Adrenal gland (tissue), 12 donors: ENCODE measurements around the gene ANO5. TPM values are rescaled to one million over a fixed set of nuclear protein-coding genes. Genes with fewer than 3 reads are reported as not detected.

Source experiments
- DNase-seq, 7 donors: peaks; one replicate each; pipeline ENCODE4 v3.0.0-alpha.2; 2019 to 2020
- H3K27ac ChIP-seq, 5 donors: fragments of 200-600 bp; sonication (generic) in 4 of 5; 1 replicate in 3 of 5; 2 replicates in 2 of 5; pipeline versions ENCODE4 v1.5.1 to v1.8.0; 2016 to 2020; ENCODE audit warnings: mild to moderate bottlenecking in 1 of 5
- H3K27me3 ChIP-seq: fragments of 200-600 bp; 2 replicates; pipeline ENCODE4 v1.8.0; 2021
- H3K36me3 ChIP-seq, 2 donors: fragments of 200-600 bp; replicated peaks in 1 of 2; 1 replicate in 1 of 2; 2 replicates in 1 of 2; pipeline versions ENCODE4 v1.5.1 to v1.8.0; 2018 to 2022
- H3K4me1 ChIP-seq, 2 donors: fragments of 200-600 bp; replicated peaks in 1 of 2; 1 replicate in 1 of 2; 2 replicates in 1 of 2; pipeline versions ENCODE4 v1.5.1 to v1.8.0; 2018 to 2021
- H3K4me3 ChIP-seq, 4 donors: fragments of 200-600 bp; sonication (generic) in 3 of 4; one replicate each; pipeline ENCODE4 v1.5.1; 2016 to 2018
- H3K9me3 ChIP-seq, 3 donors: fragments of 200-600 bp; sonication (generic) in 1 of 3; replicated peaks in 1 of 3; 1 replicate in 2 of 3; 2 replicates in 1 of 3; pipeline versions ENCODE4 v1.5.1 to v1.8.0; 2016 to 2021
- POLR2A ChIP-seq, 2 donors: fragments of 450-650 bp; IDR thresholded peaks; one replicate each; pipeline ENCODE4 v1.6.1; 2017; ENCODE audit warnings: antibody characterized with exemption in 2 of 2, mild to moderate bottlenecking in 2 of 2, moderate library complexity in 1 of 2
- WGBS, 4 donors: extraction: QIAGEN DNeasy Blood & Tissue Kit in 2 of 4; methylation state at CpG; one replicate each; pipeline versions ENCODE4 v1.1.5 to v1.1.7; 2013 to 2017; 5-methylcytosine and 5-hydroxymethylcytosine counted together
- intact Hi-C, 2 donors: fragments of 100-400 bp; cut with DNase I; formaldehyde crosslinking; loops; one replicate each; pipeline versions ENCODE4 v1.14.1 to v1.15.0; 2022 to 2023
- polyA plus RNA-seq, 3 donors: library from polyadenylated mRNA; stranded (reverse); fragments of 200-250 nt in 2 of 3; fragments of 350-450 nt in 1 of 3; fragmentation: Illumina TruSeq in 1 of 3; extraction: RNeasy Lipid Tissue Mini Kit (QIAGEN cat#74804) in 1 of 3; gene quantifications; one replicate each; pipeline ENCODE4 v1.2.3, GENCODE V29; 2013 to 2014
- total RNA-seq, 9 donors: library from RNA; depleted of rRNA in 4 of 9; stranded (reverse); fragments of >200 nt in 4 of 9; fragments of 120-200 nt in 1 of 9; fragmentation: NEBNext Ultra II Directional in 1 of 9; extraction: Animal tissue kit (Norgen Biotek cat#: 25700) in 1 of 9; gene quantifications; one replicate each; pipeline versions ENCODE4 v1.1.0 to v1.2.4, GENCODE V29; 2013 to 2023
- TF ChIP-seq, protein P1 (sequence below), 6 experiments: fragments of 450-650 bp in 4 of 6; fragments of 200-600 bp in 2 of 6; sonication (generic) in 1 of 6; IDR thresholded peaks; 1 replicate in 5 of 6; 2 replicates in 1 of 6; pipeline versions ENCODE4 v1.5.1 to v1.8.0; 2016 to 2021; ENCODE audit warnings: antibody characterized with exemption in 6 of 6, mild to moderate bottlenecking in 2 of 6, moderate library complexity in 1 of 6
- donor health status: healthy with polysubstance abuse.
- donor health status: Bipolar disorder and iron deficiency.
- donor health status: DM: yes; HTN: yes; CAD: no.
- donor health status: DM: no; HTN: no; CAD: no.
- donor health status: DM: no; HTN: no; CAD: no.
- donor health status: DM: yes; HTN: yes; CAD: no.

ANO5 gene
- total and polyA plus RNA-seq, 12 donors: 2.4 to 18.0 (median 8.7) TPM

DNA sequence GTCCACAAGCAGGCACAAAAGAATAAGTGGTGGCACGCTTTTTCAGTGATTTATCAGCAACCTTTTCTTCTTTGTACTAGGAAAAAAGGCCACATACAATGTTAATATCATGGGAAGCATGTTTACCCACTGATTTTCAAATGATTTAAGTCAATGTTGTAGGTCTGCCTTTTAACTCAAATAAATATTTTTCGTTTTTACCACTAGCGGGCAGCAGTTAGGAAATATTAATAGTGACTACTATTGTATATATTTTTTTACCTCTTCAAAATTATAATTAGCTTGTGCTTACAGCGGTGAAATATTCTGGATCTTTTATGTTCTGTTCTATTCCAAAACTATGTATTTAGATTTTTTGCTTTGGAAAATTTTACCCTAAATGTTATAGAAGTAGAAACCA, 138.9 kb downstream of the ANO5 start:
- Histone ChIP-seq H3K27me3 (peaks cover 5% of the 10 kb centered on the region), H3K9me3 (no peaks in the 10 kb centered on the region), H3K4me1 (no peaks in the 10 kb centered on the region), H3K27ac (no peak overlapping the region), H3K4me3 (no peak overlapping the region), H3K36me3 (no peaks in the 10 kb centered on the region)
- no peak for DNase-seq
- intact Hi-C loops: loop anchor here in 1 of 2 donors (5.0 kb wide), 1 partner anchor 451 kb away; no protein-coding TSS in a partner anchor
- TF ChIP-seq POLR2A (IDR thresholded peaks at IDR 0.05): no peak
- TF ChIP-seq, protein P1, sequence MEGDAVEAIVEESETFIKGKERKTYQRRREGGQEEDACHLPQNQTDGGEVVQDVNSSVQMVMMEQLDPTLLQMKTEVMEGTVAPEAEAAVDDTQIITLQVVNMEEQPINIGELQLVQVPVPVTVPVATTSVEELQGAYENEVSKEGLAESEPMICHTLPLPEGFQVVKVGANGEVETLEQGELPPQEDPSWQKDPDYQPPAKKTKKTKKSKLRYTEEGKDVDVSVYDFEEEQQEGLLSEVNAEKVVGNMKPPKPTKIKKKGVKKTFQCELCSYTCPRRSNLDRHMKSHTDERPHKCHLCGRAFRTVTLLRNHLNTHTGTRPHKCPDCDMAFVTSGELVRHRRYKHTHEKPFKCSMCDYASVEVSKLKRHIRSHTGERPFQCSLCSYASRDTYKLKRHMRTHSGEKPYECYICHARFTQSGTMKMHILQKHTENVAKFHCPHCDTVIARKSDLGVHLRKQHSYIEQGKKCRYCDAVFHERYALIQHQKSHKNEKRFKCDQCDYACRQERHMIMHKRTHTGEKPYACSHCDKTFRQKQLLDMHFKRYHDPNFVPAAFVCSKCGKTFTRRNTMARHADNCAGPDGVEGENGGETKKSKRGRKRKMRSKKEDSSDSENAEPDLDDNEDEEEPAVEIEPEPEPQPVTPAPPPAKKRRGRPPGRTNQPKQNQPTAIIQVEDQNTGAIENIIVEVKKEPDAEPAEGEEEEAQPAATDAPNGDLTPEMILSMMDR (IDR thresholded peaks at IDR 0.05): no peak
- WGBS, 4 donors: 57 to 66% (median 62%) methylated on average over 4 of the region's 4 CpGs

Other genes with a start within 250 kb of the ANO5 start
- not detected for gene SLC17A6, start 145.3 kb downstream of the ANO5 start, total RNA-seq
- gene SLC17A6, start 145.3 kb downstream of the ANO5 start, polyA plus RNA-seq: not detected